ENCODE results near the gene IRAK4.

IRAK4 gene

DNA sequence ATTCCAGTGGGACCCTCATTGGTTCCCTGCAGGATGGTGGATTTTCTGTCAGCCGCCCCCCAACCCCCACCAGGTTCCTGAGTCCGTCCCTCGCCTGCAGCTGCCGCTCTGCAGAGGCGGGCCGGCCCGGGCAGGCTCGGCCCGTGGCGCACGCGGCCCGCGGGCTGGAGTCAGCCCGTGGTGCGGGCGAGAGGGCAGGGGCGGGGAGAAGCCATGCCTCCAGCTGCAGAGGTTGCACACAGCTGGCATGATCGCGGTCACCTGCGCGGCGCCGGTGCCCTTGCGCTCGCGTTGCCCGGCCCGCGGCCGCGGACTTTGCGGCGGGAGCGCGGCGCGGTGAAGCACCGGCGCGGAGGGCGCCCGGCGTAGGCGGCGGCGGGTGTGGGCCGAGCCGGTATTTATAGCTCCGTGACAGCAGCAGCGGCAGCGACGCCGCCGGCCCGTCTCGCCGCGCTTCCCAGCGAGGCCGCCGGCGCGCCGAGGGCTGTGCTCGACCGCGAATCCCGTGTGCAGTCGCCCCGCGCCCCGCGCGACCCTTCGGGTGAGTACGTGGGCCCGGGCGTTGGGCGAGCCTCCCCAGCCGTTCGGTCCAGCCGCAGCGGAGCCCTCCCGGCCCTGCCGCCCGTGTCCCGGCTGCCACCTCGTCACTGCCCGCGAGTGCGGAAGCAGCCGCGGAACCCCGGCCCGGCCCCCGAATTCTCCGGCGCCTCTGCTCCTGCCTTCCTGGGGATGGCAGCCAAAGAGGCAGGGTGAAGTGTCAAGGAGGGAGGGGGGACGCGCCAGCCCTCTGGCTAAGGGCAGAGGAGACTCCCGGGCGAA is 77.1 kb downstream of the IRAK4 start, which contains the start of gene TMEM117:
Gene TMEM117 (plus strand): TSS at position 426 of the 819 bp plus-strand sequence.
- DNase-seq (ENCODE audit: low read depth in 2 of 2) = peak; percentile 29 to 31

DNA sequence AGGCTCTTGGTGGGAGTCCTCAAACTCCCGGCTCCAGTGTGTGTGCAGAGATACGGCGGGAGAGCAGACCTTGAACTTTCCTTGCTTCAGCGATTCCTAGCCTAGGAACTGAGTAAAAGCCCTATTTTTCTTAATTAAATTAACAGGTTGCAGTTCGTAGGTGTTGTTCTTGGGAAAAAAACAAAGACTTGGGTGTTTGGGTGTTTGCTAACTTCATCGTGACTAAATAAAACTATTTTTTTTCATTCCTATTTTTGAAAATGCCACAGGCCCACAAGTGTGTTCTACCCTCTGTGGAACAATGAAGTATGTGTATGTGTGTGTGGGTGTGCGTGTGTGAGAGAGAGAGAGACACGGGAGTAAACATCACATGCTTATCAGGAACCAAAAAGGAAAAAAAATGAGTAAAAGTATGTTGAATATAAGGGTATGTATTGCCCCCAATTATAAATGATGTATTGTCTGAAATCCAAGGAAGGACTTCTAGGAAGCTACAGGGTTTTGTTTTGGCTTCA is 77.8 kb downstream of the IRAK4 start:
- DNase-seq (ENCODE audit: low read depth in 2 of 2) = no peak

Data from stimulated activated CD8-positive, alpha-beta memory T cell treated with anti-CD3 and anti-CD28 coated beads, Interleukin-2, amount 100 ng/mL, for 1 hour (primary cell).